Measurements from ENCODE around the gene SLC7A10. TPM values are rescaled to one million over a fixed set of nuclear protein-coding genes. Genes with fewer than 3 reads are reported as not detected.

The SLC7A10 gene
- total RNA-seq, 4 donors from 2014 or later: not detected

GRCh38 chr19:33261511-33262189, 36.0 kb upstream of the SLC7A10 start:
- DNase-seq: no peak
- in situ Hi-C loops (cut with MboI; ENCODE audit: low sequenced_read_pairs in 4 of 4): no loop called here

GRCh38 chr19:33260628-33261418, 35.2 kb upstream of the SLC7A10 start:
- ATAC-seq: no peak
- no peaks in the 10 kb centered on the region for H3K4me1 ChIP-seq
- TF ChIP-seq POLR2A (IDR thresholded peaks at IDR 0.05) (no peak), CTCF (IDR thresholded peaks at IDR 0.05 in 4 of 5, conservative IDR thresholded peaks at IDR 0.05 in 1 of 5) (no peak)
- H3K36me3 ChIP-seq: no peaks in the 10 kb centered on the region
- in situ Hi-C loops (cut with MboI; ENCODE audit: low sequenced_read_pairs in 4 of 4) (no loop called here), intact Hi-C loops (cut with DNase I; ENCODE audit: low total_unique reads) (no loop called here)
- DNase-seq: no peak
- H3K27me3 ChIP-seq: no peaks in the 10 kb centered on the region
- H3K4me3 ChIP-seq: no peak overlapping the region
- H3K27ac ChIP-seq: no peak overlapping the region
- no peaks in the 10 kb centered on the region for H3K9me3 ChIP-seq

More at GRCh38 chr19:33261511-33262189, 36.0 kb upstream of the SLC7A10 start:
- no peak for TF ChIP-seq CTCF (IDR thresholded peaks at IDR 0.05 in 4 of 5, conservative IDR thresholded peaks at IDR 0.05 in 1 of 5)
- intact Hi-C loops (cut with DNase I; ENCODE audit: low total_unique reads): no loop called here
- Histone ChIP-seq H3K4me1 (no peaks in the 10 kb centered on the region), H3K9me3 (no peaks in the 10 kb centered on the region), H3K27ac (no peak overlapping the region), H3K36me3 (no peaks in the 10 kb centered on the region), H3K4me3 (no peak overlapping the region), H3K27me3 (no peaks in the 10 kb centered on the region)
- no peak for ATAC-seq

- Histone ChIP-seq H3K36me3 (no peaks in the 10 kb centered on the region), H3K27ac (no peak overlapping the region), H3K9me3 (no peaks in the 10 kb centered on the region), H3K27me3 (no peaks in the 10 kb centered on the region), H3K4me3 (no peak overlapping the region), H3K4me1 (no peaks in the 10 kb centered on the region)
- ATAC-seq (no peak), DNase-seq (no peak)
- TF ChIP-seq POLR2A (IDR thresholded peaks at IDR 0.05) (no peak), CTCF (IDR thresholded peaks at IDR 0.05 in 4 of 5, conservative IDR thresholded peaks at IDR 0.05 in 1 of 5) (no peak)
- intact Hi-C loops (cut with DNase I; ENCODE audit: low total_unique reads): no loop called here
- in situ Hi-C loops (cut with MboI; ENCODE audit: low sequenced_read_pairs in 4 of 4): no loop called here
These were observed 33.9 kb upstream of the SLC7A10 start for GRCh38 chr19:33259539-33259938.

GRCh38 chr19:33257828-33258227, 32.2 kb upstream of the SLC7A10 start:
- no peaks in the 10 kb centered on the region for H3K36me3 ChIP-seq
- DNase-seq (no peak), ATAC-seq (no peak)
- no peak overlapping the region for H3K27ac ChIP-seq
- in situ Hi-C loops (cut with MboI; ENCODE audit: low sequenced_read_pairs in 4 of 4) (no loop called here), intact Hi-C loops (cut with DNase I; ENCODE audit: low total_unique reads) (no loop called here)
- no peak overlapping the region for H3K4me3 ChIP-seq
- no peaks in the 10 kb centered on the region for H3K27me3 ChIP-seq
- no peak for TF ChIP-seq CTCF (IDR thresholded peaks at IDR 0.05 in 4 of 5, conservative IDR thresholded peaks at IDR 0.05 in 1 of 5)
- no peak for TF ChIP-seq POLR2A (IDR thresholded peaks at IDR 0.05)
- no peaks in the 10 kb centered on the region for H3K9me3 ChIP-seq
- no peaks in the 10 kb centered on the region for H3K4me1 ChIP-seq
